IMR-90 (cell line): Measurements from ENCODE around the gene SPATA13. TPM values are rescaled to one million over a fixed set of nuclear protein-coding genes. Genes with fewer than 3 reads are reported as not detected.

ENCODE experiments used
- ATAC-seq: fragments of 200-7000 bp; cut with Tn5 transposase; 2 replicates; pipeline ENCODE4 v1.9.1; 2020; ENCODE audit warnings: low read depth, mild to moderate bottlenecking, moderate library complexity
- BruUV-seq: library from RNA; stranded (reverse); fragments of 400-500 nt; replicated peaks from 2 replicates; lab custom pipeline; 2021; lab: Mats Ljungman, UMichigan
- CTCF ChIA-PET: fragments of 300-600 bp; formaldehyde crosslinking; extraction: SDS; loops from one replicate; lab custom pipeline; 2021; ENCODE audit warnings: antibody characterized with exemption; lab: Yijun Ruan, JAX
- POLR2A ChIA-PET: fragments of 300-600 bp; sonication (Branson Sonifier 250); formaldehyde crosslinking; loops from one replicate; lab custom pipeline; 2022; ENCODE audit warnings: antibody characterized with exemption; ENCODE audit not compliant: unreplicated experiment; lab: Charles Lee
- DNase-seq: peaks from one replicate; pipeline ENCODE4 v3.0.0; 2013
- H2AFZ ChIP-seq: replicated peaks from 2 replicates; pipeline ENCODE3; 2013; ENCODE audit warnings: low read length, mild to moderate bottlenecking; ENCODE audit not compliant: poor library complexity
- H2AK5ac ChIP-seq: 2 replicates; pipeline ENCODE4 v1.6.1; 2013; ENCODE audit warnings: low read depth, low read length, inconsistent platforms
- H2AK9ac ChIP-seq: replicated peaks from 2 replicates; pipeline ENCODE3; 2013; ENCODE audit warnings: mild to moderate bottlenecking, low read depth, low read length, moderate library complexity; ENCODE audit not compliant: poor library complexity
- H2BK120ac ChIP-seq: 2 replicates; pipeline ENCODE4 v1.6.1; 2013; ENCODE audit warnings: low read depth, low read length, inconsistent platforms
- H2BK15ac ChIP-seq: 3 replicates; pipeline ENCODE4 v1.6.1; 2013; ENCODE audit warnings: low read depth, low read length, inconsistent platforms
- H2BK20ac ChIP-seq: 2 replicates; pipeline ENCODE4 v1.6.1; 2013; ENCODE audit warnings: low read depth, mild to moderate bottlenecking, inconsistent platforms, low read length, moderate library complexity
- H2BK5ac ChIP-seq: 2 replicates; pipeline ENCODE4 v1.6.1; 2013; ENCODE audit warnings: mild to moderate bottlenecking, low read depth, low read length, inconsistent platforms; ENCODE audit not compliant: poor library complexity, severe bottlenecking
- H3K14ac ChIP-seq: replicated peaks from 2 replicates; pipeline ENCODE4 v1.6.1; 2013; ENCODE audit warnings: low read depth, low read length, inconsistent platforms
- H3K18ac ChIP-seq: 2 replicates; pipeline ENCODE4 v1.6.1; 2013; ENCODE audit warnings: low read depth, low read length, control low read depth
- H3K23ac ChIP-seq: 2 replicates; pipeline ENCODE4 v1.6.1; 2013; ENCODE audit warnings: low read depth, low read length, inconsistent platforms
- H3K27ac ChIP-seq: 2 replicates; pipeline ENCODE4 v1.5.1; 2013; ENCODE audit warnings: mild to moderate bottlenecking, control low read depth, low read length; ENCODE audit not compliant: insufficient read depth
- H3K27me3 ChIP-seq: 2 replicates; pipeline ENCODE4 v1.6.1; 2013; ENCODE audit warnings: low read length; ENCODE audit not compliant: control insufficient read depth, insufficient read depth
- H3K36me3 ChIP-seq: 2 replicates; pipeline ENCODE4 v1.6.1; 2013; ENCODE audit warnings: low read length, mixed read lengths; ENCODE audit not compliant: control insufficient read depth, insufficient read depth
- H3K4ac ChIP-seq: 2 replicates; pipeline ENCODE4 v1.6.1; 2013; ENCODE audit warnings: low read depth, low read length, inconsistent platforms
- H3K4me1 ChIP-seq: 2 replicates; pipeline ENCODE4 v1.6.1; 2013; ENCODE audit warnings: low read length, mixed read lengths; ENCODE audit not compliant: control insufficient read depth, insufficient read depth
- H3K4me2 ChIP-seq: 2 replicates; pipeline ENCODE4 v1.6.1; 2013; ENCODE audit warnings: low read depth, mild to moderate bottlenecking, control low read depth, low read length, moderate library complexity
- H3K4me3 ChIP-seq: 2 replicates; pipeline ENCODE4 v1.5.1; 2013; ENCODE audit warnings: low read depth, mild to moderate bottlenecking, control low read depth, low read length, moderate library complexity; ENCODE audit not compliant: insufficient read depth
- H3K56ac ChIP-seq: 2 replicates; pipeline ENCODE4 v1.6.1; 2013; ENCODE audit warnings: low read length, inconsistent platforms; ENCODE audit not compliant: insufficient read depth; ENCODE audit errors: extremely low read depth
- H3K79me1 ChIP-seq, 2 experiments: 2 replicates each; pipeline ENCODE4 v1.6.1; 2013; ENCODE audit warnings: low read length in 2 of 2, inconsistent platforms in 1 of 2, low read depth in 1 of 2
- H3K9ac ChIP-seq: 2 replicates; pipeline ENCODE4 v1.6.1; 2013; ENCODE audit warnings: low read depth, low read length, control low read depth
- H3K9me1 ChIP-seq: 2 replicates; pipeline ENCODE4 v1.6.1; 2013; ENCODE audit warnings: low read length, inconsistent platforms; ENCODE audit not compliant: insufficient read depth
- H3K9me3 ChIP-seq: 2 replicates; pipeline ENCODE4 v1.6.1; 2013; ENCODE audit warnings: low read length; ENCODE audit not compliant: control insufficient read depth, insufficient read depth
- H4K20me1 ChIP-seq: 2 replicates; pipeline ENCODE4 v1.6.1; 2013; ENCODE audit warnings: low read length, inconsistent platforms; ENCODE audit not compliant: insufficient read depth
- H4K5ac ChIP-seq: 2 replicates; pipeline ENCODE4 v1.6.1; 2013; ENCODE audit warnings: mild to moderate bottlenecking, low read depth, low read length, control low read depth
- H4K8ac ChIP-seq, 2 experiments: 2 replicates each; pipeline ENCODE4 v1.6.1; 2013; ENCODE audit warnings: low read depth in 2 of 2, low read length in 2 of 2, control low read depth in 1 of 2, inconsistent platforms in 1 of 2
- H4K91ac ChIP-seq: 2 replicates; pipeline ENCODE4 v1.6.1; 2013; ENCODE audit warnings: low read depth, low read length, inconsistent platforms; ENCODE audit not compliant: insufficient read depth
- BHLHE40 ChIP-seq: fragments of 150-350 bp; IDR thresholded peaks from 2 replicates; pipeline ENCODE4 v1.6.1; 2016; ENCODE audit warnings: mild to moderate bottlenecking, low read depth, low read length
- CEBPB ChIP-seq: IDR thresholded peaks from 2 replicates; pipeline ENCODE4 v1.6.1; 2012; ENCODE audit warnings: low read depth, low read length, improper control_type of control experiment
- CHD1 ChIP-seq: IDR thresholded peaks from 2 replicates; pipeline ENCODE4 v1.6.1; 2012; ENCODE audit warnings: low read depth, low read length, improper control_type of control experiment
- ELK1 ChIP-seq: fragments of 150-350 bp; IDR thresholded peaks from 2 replicates; pipeline ENCODE4 v1.6.1; 2016; ENCODE audit warnings: low read depth, mild to moderate bottlenecking, low read length, moderate library complexity, borderline replicate concordance
- FOS ChIP-seq: fragments of 150-350 bp; IDR thresholded peaks from 2 replicates; pipeline ENCODE4 v1.6.1; 2016; ENCODE audit warnings: low read depth, low read length
- MAFK ChIP-seq: IDR thresholded peaks from 2 replicates; pipeline ENCODE4 v1.6.1; 2012; ENCODE audit warnings: low read depth, low read length, improper control_type of control experiment
- MAZ ChIP-seq: IDR thresholded peaks from 2 replicates; pipeline ENCODE4 v1.6.1; 2012; ENCODE audit warnings: low read depth, mild to moderate bottlenecking, low read length, improper control_type of control experiment, moderate library complexity, borderline replicate concordance
- MXI1 ChIP-seq: IDR thresholded peaks from 2 replicates; pipeline ENCODE4 v1.6.1; 2012; ENCODE audit warnings: low read depth, mild to moderate bottlenecking, low read length, moderate library complexity, borderline replicate concordance
- NFE2L2 ChIP-seq: fragments of 150-350 bp; IDR thresholded peaks from 2 replicates; pipeline ENCODE4 v1.6.1; 2016; ENCODE audit warnings: low read depth, mild to moderate bottlenecking, low read length
- POLR2A ChIP-seq: IDR thresholded peaks from 2 replicates; pipeline ENCODE4 v1.6.1; 2012; ENCODE audit warnings: mild to moderate bottlenecking, low read depth, low read length
- RAD21 ChIP-seq: IDR thresholded peaks from 2 replicates; pipeline ENCODE4 v1.6.1; 2012; ENCODE audit warnings: low read length, improper control_type of control experiment
- RCOR1 ChIP-seq: IDR thresholded peaks from 2 replicates; pipeline ENCODE4 v1.6.1; 2012; ENCODE audit warnings: mild to moderate bottlenecking, low read length, improper control_type of control experiment; ENCODE audit not compliant: insufficient replicate concordance
- RFX5 ChIP-seq: IDR thresholded peaks from 2 replicates; pipeline ENCODE4 v1.8.0; 2012; ENCODE audit warnings: low read depth, mild to moderate bottlenecking, low read length, moderate library complexity
- SMC3 ChIP-seq: fragments of 150-350 bp; IDR thresholded peaks from 2 replicates; pipeline ENCODE4 v1.6.1; 2016; ENCODE audit warnings: low read depth, mild to moderate bottlenecking, antibody characterized with exemption, low read length, moderate library complexity
- WGBS, 2 experiments: methylation state at CpG; one replicate each; pipeline versions ENCODE4 v1.1.5 to v1.1.7; 2013; ENCODE audit warnings: missing lambda C conversion rate in 2 of 2; ENCODE audit not compliant: insufficient read length in 1 of 2; ENCODE audit errors: extremely low coverage in 2 of 2; 5-methylcytosine and 5-hydroxymethylcytosine counted together
- dilution Hi-C: fragments of 300-500 bp; cut with HindIII; formaldehyde crosslinking; loops from one replicate; pipeline ENCODE4 v1.14.3; 2018; ENCODE audit warnings: low sequenced_read_pairs; ENCODE audit not compliant: unreplicated experiment
- in situ Hi-C: fragments of 300-500 bp; cut with MboI; formaldehyde crosslinking; loops from 3 replicates; pipeline ENCODE4 v1.14.3; 2019; ENCODE audit warnings: low sequenced_read_pairs, inconsistent platforms, mixed read lengths
- intact Hi-C: fragments of 100-400 bp; cut with micrococcal nuclease; formaldehyde crosslinking; loops from 2 replicates; pipeline ENCODE4 v1.10.0; 2022
- polyA plus RNA-seq, 3 experiments: library from polyadenylated mRNA; depleted of rRNA; stranded (reverse); fragments of >200 nt; gene quantifications; 2 replicates each; pipeline ENCODE4 v1.2.3, GENCODE V29; 2012; ENCODE audit warnings: low replicate concordance in 1 of 3
- total RNA-seq: library from RNA; depleted of rRNA; stranded (reverse); fragments of >200 nt; gene quantifications from 2 replicates; pipeline ENCODE4 v1.2.3, GENCODE V29; 2012
- TF ChIP-seq, protein P1 (sequence below): conservative IDR thresholded peaks from 2 replicates; pipeline ENCODE4 v1.5.1; 2012; ENCODE audit warnings: mild to moderate bottlenecking, low read depth, low read length, improper control_type of control experiment
- TF ChIP-seq, protein P2 (sequence below): fragments of 150-350 bp; IDR thresholded peaks from 2 replicates; pipeline ENCODE4 v1.6.1; 2017; ENCODE audit warnings: mild to moderate bottlenecking, antibody characterized with exemption, low read length, low read depth

Gene SPATA13
- total and polyA plus RNA-seq, 2 of the 4 experiments (the other 2 are of a cell fraction), result 10.5 to 12.5 TPM

DNA sequence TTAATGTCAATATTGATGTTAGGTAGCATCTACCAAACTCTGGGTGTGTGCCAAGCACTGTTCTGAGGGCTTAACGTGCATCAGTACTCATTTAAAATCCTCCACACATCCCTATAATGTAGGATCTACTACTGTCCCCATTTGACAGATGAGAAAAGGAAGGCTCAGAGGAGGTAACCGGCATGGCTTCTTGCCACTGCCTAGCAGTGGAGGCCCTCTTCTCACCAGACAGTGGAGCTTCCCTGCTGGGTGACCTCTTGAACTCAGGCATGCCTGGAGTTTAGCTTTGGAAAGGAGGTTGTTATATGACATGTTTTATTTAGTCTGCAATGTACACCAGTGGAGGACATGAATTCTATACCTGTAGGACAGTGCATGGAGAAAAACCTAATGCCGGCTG, 2.1 kb downstream of the SPATA13 start:
- no peak overlapping the region for H4K91ac ChIP-seq
- H3K14ac ChIP-seq, result peak overlapping the region; percentile 55; the same call in 1 of the 2 replicates
- no peak overlapping the region for H4K5ac ChIP-seq
- dilution Hi-C loops, result no loop called here
- H4K8ac ChIP-seq, result no peak overlapping the region
- H2BK120ac ChIP-seq, result no peak overlapping the region
- no peak overlapping the region for H3K18ac ChIP-seq
- no peak overlapping the region for H3K4me3 ChIP-seq
- peaks cover 36% of the 10 kb centered on the region for H3K9me1 ChIP-seq
- no peak overlapping the region for H3K4ac ChIP-seq
- H2AK9ac ChIP-seq, result no peak overlapping the region
- ATAC-seq (no peak), DNase-seq (no peak)
- H3K9me3 ChIP-seq, result no peaks in the 10 kb centered on the region
- no peak overlapping the region for H2BK5ac ChIP-seq
- H3K56ac ChIP-seq, result no peak overlapping the region
- H3K4me1 ChIP-seq, result peaks cover 24% of the 10 kb centered on the region
- no peak overlapping the region for H2BK15ac ChIP-seq
- ChIA-PET CTCF (no interaction called here), POLR2A (no interaction called here)
- H4K20me1 ChIP-seq, result peaks cover 41% of the 10 kb centered on the region; the same call in 1 of the 2 replicates
- TF ChIP-seq CEBPB (no peak), MAZ (no peak), RAD21 (no peak), CHD1 (no peak), SMC3 (no peak), BHLHE40 (no peak), ELK1 (no peak), RCOR1 (no peak), RFX5 (no peak), NFE2L2 (no peak), FOS (no peak), MAFK (no peak), MXI1 (no peak), POLR2A (no peak)
- TF ChIP-seq, protein P1, sequence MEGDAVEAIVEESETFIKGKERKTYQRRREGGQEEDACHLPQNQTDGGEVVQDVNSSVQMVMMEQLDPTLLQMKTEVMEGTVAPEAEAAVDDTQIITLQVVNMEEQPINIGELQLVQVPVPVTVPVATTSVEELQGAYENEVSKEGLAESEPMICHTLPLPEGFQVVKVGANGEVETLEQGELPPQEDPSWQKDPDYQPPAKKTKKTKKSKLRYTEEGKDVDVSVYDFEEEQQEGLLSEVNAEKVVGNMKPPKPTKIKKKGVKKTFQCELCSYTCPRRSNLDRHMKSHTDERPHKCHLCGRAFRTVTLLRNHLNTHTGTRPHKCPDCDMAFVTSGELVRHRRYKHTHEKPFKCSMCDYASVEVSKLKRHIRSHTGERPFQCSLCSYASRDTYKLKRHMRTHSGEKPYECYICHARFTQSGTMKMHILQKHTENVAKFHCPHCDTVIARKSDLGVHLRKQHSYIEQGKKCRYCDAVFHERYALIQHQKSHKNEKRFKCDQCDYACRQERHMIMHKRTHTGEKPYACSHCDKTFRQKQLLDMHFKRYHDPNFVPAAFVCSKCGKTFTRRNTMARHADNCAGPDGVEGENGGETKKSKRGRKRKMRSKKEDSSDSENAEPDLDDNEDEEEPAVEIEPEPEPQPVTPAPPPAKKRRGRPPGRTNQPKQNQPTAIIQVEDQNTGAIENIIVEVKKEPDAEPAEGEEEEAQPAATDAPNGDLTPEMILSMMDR, result no peak
- TF ChIP-seq, protein P2, sequence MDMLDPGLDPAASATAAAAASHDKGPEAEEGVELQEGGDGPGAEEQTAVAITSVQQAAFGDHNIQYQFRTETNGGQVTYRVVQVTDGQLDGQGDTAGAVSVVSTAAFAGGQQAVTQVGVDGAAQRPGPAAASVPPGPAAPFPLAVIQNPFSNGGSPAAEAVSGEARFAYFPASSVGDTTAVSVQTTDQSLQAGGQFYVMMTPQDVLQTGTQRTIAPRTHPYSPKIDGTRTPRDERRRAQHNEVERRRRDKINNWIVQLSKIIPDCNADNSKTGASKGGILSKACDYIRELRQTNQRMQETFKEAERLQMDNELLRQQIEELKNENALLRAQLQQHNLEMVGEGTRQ, result no peak
- H3K9ac ChIP-seq, result no peak overlapping the region
- peak overlapping the region; percentile 9; the same call in 1 of the 2 replicates for H2BK20ac ChIP-seq
- in situ Hi-C loops, result no loop called here
- no CpG with 5 or more reads among the region's 3 CpGs for WGBS, 2 experiments
- H3K36me3 ChIP-seq, result peaks cover 7% of the 10 kb centered on the region
- intact Hi-C loops, result loop anchor here (5.0 kb wide), 3 partner anchors 40 to 130 kb away; no protein-coding TSS in a partner anchor
- H3K27ac ChIP-seq, result no peak overlapping the region
- peaks cover 45 to 67% of the 10 kb centered on the region in 2 experiments for H3K79me1 ChIP-seq
- no peak overlapping the region for H2AK5ac ChIP-seq
- H3K23ac ChIP-seq, result no peak overlapping the region
- no peak overlapping the region for H3K4me2 ChIP-seq
- H3K27me3 ChIP-seq, result no peaks in the 10 kb centered on the region
- no TSS peak for BruUV-seq
- H2AFZ ChIP-seq, result no peak overlapping the region
